Activated T-cell treated with anti-CD3 and anti-CD28 coated beads for 4 hours (primary cell): ENCODE data around the gene NECTIN1.

Experiments used
- DNase-seq: peaks from one replicate; pipeline ENCODE4 v3.0.0-alpha.2; 2020

Gene NECTIN1

DNA sequence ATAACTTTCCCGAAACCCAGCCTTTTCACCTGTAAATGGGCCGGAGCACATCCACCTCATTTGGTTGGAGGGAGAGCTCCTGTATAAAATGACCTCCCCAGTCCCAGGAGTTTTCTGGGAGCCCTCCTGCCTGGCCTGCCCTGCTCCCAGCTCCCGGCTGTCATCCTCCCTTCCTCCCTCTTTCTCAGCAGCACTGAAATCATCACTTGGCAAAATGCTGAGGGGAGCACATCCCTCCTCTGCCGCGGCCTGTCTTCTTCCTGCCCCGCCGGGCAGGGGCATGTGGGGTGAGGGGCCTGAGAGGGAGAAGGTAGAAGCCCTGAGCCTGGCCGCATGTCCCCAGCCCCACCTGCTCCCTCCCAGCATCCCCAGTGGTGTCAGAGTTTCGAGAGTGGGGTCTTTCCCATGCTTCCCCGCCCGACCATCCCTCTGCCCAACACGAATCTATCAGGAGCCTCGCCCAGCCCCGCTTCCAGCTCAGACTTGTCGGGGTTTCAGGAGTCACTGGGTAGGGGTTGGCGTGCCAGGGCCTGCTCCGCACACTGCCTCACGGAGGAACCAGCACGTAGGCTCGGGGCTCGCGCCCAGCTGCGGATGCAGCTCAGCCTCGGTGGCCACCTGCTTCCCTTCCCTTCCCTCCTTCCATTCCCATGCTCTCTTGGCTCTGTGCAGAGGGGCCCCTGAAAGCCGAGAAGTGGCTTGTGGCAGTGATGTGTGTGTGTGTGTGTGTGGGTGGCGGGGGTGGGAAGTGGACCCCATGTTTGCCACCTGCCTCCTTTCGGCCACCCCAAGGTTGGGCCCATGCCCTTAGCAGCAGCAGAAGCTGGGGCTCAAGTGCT is 37.1 kb downstream of the NECTIN1 start:
- DNase-seq, result no peak

DNA sequence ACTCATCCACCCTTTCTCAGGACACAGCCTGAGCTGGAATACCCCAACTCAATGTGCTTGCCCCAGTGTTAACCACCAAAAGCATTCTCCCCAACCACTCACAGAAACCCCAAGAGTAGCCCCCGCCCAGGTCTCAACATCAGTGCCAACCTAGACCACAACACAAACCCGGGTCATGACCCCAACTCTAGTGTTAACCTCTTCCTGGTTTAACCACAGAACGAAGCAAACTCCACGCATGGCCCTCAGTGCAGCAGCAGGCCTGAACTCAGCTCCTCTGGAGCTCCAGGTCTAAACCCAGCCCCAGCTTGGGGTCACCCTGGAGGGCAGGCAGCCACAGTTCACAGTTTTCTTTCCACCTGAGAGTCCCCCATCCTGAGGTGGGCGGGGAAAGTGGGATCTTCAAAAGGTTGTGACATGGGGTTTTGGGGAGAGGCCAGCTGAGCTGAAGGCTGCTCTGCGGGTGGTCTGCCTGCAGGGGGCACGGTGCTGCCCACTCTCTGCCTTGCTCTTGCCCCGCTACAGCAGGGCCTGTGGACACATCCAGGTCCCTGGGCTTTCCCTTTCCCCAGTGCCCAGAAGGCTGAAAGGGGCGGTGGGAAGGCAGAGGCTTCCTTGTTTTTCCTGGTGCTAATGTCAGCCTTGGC is 37.9 kb downstream of the NECTIN1 start:
- no peak for DNase-seq

DNA sequence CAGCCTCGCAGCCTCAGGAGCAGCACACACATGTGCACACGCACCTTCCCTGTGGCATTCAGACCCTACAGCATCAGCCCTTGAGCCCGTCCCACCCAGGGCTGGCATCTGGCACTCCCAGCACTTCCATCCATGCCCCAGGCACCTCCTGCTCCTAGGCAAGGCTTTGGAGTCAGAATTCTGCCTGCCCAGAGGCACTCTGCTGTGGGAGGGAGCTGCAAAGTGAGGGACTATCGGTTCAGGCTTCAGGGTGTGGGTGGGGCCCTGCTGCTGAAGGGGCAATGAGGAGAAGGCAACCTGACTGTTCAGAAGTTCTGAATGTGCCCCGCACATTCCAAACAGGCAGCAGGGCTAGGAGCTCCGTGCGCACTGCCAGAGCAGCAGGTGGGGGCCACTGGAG is 39.7 kb downstream of the NECTIN1 start:
- DNase-seq, result no peak

- DNase-seq, result no peak
Observed at GRCh38 chr11:119688356-119688755, 40.6 kb downstream of the NECTIN1 start.

GRCh38 chr11:119687373-119688046 is 41.5 kb downstream of the NECTIN1 start:
- DNase-seq, result no peak

- no peak for DNase-seq
Observed at GRCh38 chr11:119686177-119686882, 42.7 kb downstream of the NECTIN1 start.

- DNase-seq, result no peak
Observed at GRCh38 chr11:119685111-119685746, 43.8 kb downstream of the NECTIN1 start.

- no peak for DNase-seq
Observed at GRCh38 chr11:119684361-119685110, 44.5 kb downstream of the NECTIN1 start.

DNA sequence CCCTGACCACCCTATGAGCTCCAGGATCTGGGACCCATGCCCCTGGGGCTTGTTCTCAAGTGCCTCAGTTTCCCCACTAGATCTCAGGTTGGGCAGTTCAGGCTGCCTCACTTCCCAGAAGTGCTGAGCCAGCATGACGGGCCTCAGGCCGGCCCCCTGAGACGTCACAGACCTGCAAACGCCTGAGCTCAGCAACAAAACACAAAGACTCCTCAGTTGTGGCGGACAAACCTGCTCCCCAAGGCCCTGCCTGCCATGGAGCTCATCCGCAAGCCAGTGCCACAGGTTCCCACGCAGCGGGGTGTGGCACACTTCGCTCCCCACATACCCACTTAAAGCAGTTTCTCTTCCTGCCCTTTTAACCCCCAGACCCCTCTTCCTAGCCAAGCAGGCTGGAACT is 45.2 kb downstream of the NECTIN1 start:
- DNase-seq, result no peak

- DNase-seq, result no peak
Observed at GRCh38 chr11:119681361-119681910, 47.6 kb downstream of the NECTIN1 start.

GRCh38 chr11:119680541-119681360 is 48.2 kb downstream of the NECTIN1 start:
- DNase-seq, result no peak

GRCh38 chr11:119679346-119679745 is 49.7 kb downstream of the NECTIN1 start:
- DNase-seq, result no peak

- no peak for DNase-seq
Observed at GRCh38 chr11:119678351-119678750, 50.6 kb downstream of the NECTIN1 start.

- no peak for DNase-seq
Observed at GRCh38 chr11:119677840-119678239, 51.2 kb downstream of the NECTIN1 start.

GRCh38 chr11:119676461-119677020 is 52.5 kb downstream of the NECTIN1 start:
- no peak for DNase-seq

DNA sequence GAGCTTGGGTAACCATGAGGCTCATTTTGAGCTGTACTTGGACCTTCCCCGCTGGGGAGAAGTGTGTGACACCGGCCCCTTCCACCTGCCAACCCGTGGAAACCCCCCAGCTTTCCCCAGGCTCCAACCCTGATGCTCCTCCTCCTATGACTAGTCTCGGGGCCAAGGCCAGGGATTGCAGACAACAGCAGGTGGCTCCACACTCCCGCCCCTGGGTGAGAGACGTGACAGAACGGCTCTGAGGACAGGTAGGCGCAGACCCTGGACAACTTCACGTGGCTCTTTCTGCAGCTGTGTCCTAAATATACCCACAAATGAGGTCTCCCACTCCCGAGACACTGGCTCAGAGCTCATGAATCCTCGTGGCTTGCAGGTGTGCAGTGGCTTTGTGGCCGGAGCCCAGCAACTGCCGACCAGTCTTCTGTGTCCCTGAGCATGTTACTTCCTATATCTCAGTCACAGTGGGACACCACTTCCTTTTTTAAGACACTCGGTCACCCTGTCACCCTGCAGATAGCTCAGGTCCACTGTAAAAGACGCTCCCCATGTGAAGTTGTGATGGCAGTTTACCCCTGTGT is 55.2 kb downstream of the NECTIN1 start:
- DNase-seq, result no peak

- no peak for DNase-seq
Observed at GRCh38 chr11:119673052-119673758, 55.8 kb downstream of the NECTIN1 start.

DNA sequence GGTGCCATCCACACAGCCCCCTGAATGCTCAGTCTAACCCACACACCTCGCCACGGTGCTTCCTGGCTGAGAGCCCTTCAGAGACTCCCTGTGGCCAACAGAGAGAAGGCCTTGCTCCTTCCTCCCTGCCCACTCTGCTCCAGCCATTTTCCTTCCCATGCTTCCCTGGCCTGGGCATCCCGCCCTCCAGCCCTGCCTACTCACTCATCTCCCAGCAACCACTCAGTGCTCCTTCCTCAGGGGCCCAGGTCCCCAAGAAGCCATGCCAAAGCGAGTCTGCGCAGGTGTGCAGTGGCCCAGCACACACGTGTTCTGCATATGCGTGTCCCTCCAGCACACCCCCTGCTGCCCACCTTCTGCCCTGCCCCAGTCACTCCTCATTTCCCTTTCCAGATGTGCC is 56.4 kb downstream of the NECTIN1 start:
- DNase-seq, result no peak

DNA sequence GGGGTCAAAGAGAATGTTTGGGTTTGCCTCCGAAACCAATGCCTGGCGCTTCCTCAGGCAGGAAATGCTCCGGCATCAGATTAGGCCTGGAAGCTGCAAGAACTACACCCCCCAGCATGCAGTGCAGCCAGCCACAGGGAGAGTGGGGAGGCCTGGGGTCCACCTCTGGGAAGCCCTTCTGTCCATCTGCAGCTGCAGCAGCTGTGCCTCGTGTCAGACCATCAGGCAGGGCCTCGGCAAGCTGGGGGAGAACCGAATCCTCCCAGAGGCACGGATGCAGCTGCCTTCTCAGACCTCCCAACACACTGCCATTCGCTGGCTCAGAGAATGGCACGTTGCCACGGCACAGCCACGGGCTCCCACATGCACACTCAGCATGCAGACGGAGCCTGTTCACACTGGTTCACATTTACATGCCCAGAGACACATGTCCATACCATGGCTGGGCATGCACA is 57.4 kb downstream of the NECTIN1 start:
- no peak for DNase-seq
